Measurements from ENCODE around the gene UBE2J1. TPM values are rescaled to one million over a fixed set of nuclear protein-coding genes. Genes with fewer than 3 reads are reported as not detected.

Gene UBE2J1
- total and polyA plus RNA-seq, 9 of the 15 experiments (the other 6 are each of a cell fraction or from before 2014, with no cell fraction given): 11.6 to 32.6 (median 22.0) TPM

DNA sequence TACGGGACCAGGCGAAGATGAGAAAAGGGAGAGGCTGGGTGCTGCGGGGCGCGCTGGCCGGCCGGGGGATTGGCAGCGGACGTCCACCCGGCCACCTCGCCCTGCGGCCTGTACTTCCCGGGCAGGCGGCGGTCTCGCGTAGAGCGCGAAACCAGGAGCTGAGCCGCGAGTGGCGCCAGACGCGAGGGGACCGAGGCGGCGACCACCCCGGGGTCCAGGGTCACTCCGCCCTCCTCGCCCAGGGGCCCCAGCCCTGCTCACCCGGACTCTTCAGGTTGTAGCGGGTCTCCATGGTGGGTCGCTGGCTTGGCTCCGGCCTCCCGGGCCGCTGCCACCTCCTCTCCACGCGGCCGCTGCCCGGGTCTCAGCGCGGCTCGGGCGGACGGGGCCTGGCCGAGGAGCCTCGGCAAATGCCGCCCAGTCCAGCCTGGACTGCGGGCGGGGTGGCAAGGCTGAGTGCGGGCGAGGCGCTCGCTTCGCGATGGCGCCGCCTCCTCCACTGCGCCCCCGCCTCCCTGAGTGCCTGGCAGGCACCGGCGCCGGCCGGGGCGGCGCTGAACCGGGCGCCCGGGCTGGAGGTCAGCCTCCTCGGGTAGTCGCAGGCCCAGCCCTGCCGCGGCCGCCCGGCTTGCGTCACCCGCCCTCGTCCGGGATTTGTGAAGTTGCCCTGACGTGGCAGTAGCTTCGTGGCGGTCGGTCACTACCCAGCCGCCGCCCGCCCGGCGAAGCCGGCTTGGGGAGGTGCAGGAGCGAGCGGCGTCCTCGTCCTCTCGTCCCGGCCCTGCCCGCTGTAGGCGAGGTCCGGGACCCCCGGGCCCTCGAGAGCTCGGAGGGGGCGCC is at the start of gene UBE2J1 (continued):
- TF ChIP-seq NCOR1 (IDR thresholded peaks at IDR 0.05) (no peak), ZNF561 (CRISPR knock-in tag; conservative IDR thresholded peaks at IDR 0.05) (no peak), ZC3H8 (IDR thresholded peaks at IDR 0.05) (no peak), STAG1 (CRISPR knock-in tag; IDR thresholded peaks at IDR 0.05; ENCODE audit: borderline replicate concordance) (peak; percentile 39), ZNF707 (CRISPR knock-in tag; conservative IDR thresholded peaks at IDR 0.05) (no peak), DACH1 (IDR thresholded peaks at IDR 0.05; ENCODE audit: partially characterized antibody) (no peak), SIRT6 (IDR thresholded peaks at IDR 0.05; ENCODE audit: low read depth, low read length) (no peak), FOXP1 (CRISPR knock-in tag; IDR thresholded peaks at IDR 0.05) (peak; percentile 45; the same call in 1 of the 2 replicates), NCOA6 (IDR thresholded peaks at IDR 0.05) (no peak), SRSF1 (IDR thresholded peaks at IDR 0.05; ENCODE audit: low read depth, low read length) (no peak)
- TF ChIP-seq, protein P1, sequence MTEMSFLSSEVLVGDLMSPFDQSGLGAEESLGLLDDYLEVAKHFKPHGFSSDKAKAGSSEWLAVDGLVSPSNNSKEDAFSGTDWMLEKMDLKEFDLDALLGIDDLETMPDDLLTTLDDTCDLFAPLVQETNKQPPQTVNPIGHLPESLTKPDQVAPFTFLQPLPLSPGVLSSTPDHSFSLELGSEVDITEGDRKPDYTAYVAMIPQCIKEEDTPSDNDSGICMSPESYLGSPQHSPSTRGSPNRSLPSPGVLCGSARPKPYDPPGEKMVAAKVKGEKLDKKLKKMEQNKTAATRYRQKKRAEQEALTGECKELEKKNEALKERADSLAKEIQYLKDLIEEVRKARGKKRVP (CRISPR knock-in tag; IDR thresholded peaks at IDR 0.05): peak; percentile 75; the same call in 1 of the 2 replicates
- TF ChIP-seq, protein P2, sequence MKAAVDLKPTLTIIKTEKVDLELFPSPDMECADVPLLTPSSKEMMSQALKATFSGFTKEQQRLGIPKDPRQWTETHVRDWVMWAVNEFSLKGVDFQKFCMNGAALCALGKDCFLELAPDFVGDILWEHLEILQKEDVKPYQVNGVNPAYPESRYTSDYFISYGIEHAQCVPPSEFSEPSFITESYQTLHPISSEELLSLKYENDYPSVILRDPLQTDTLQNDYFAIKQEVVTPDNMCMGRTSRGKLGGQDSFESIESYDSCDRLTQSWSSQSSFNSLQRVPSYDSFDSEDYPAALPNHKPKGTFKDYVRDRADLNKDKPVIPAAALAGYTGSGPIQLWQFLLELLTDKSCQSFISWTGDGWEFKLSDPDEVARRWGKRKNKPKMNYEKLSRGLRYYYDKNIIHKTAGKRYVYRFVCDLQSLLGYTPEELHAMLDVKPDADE (conservative IDR thresholded peaks at IDR 0.05; ENCODE audit: control insufficient read depth, low read depth, low read length): peak; percentile 56; the same call in 1 of the 2 replicates
- TF ChIP-seq, protein P3, sequence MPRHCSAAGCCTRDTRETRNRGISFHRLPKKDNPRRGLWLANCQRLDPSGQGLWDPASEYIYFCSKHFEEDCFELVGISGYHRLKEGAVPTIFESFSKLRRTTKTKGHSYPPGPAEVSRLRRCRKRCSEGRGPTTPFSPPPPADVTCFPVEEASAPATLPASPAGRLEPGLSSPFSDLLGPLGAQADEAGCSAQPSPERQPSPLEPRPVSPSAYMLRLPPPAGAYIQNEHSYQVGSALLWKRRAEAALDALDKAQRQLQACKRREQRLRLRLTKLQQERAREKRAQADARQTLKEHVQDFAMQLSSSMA (CRISPR knock-in tag; IDR thresholded peaks at IDR 0.05): no peak
- TF ChIP-seq, protein P4, sequence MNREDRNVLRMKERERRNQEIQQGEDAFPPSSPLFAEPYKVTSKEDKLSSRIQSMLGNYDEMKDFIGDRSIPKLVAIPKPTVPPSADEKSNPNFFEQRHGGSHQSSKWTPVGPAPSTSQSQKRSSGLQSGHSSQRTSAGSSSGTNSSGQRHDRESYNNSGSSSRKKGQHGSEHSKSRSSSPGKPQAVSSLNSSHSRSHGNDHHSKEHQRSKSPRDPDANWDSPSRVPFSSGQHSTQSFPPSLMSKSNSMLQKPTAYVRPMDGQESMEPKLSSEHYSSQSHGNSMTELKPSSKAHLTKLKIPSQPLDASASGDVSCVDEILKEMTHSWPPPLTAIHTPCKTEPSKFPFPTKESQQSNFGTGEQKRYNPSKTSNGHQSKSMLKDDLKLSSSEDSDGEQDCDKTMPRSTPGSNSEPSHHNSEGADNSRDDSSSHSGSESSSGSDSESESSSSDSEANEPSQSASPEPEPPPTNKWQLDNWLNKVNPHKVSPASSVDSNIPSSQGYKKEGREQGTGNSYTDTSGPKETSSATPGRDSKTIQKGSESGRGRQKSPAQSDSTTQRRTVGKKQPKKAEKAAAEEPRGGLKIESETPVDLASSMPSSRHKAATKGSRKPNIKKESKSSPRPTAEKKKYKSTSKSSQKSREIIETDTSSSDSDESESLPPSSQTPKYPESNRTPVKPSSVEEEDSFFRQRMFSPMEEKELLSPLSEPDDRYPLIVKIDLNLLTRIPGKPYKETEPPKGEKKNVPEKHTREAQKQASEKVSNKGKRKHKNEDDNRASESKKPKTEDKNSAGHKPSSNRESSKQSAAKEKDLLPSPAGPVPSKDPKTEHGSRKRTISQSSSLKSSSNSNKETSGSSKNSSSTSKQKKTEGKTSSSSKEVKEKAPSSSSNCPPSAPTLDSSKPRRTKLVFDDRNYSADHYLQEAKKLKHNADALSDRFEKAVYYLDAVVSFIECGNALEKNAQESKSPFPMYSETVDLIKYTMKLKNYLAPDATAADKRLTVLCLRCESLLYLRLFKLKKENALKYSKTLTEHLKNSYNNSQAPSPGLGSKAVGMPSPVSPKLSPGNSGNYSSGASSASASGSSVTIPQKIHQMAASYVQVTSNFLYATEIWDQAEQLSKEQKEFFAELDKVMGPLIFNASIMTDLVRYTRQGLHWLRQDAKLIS (CRISPR knock-in tag; IDR thresholded peaks at IDR 0.05): no peak
- TF ChIP-seq, protein P5, sequence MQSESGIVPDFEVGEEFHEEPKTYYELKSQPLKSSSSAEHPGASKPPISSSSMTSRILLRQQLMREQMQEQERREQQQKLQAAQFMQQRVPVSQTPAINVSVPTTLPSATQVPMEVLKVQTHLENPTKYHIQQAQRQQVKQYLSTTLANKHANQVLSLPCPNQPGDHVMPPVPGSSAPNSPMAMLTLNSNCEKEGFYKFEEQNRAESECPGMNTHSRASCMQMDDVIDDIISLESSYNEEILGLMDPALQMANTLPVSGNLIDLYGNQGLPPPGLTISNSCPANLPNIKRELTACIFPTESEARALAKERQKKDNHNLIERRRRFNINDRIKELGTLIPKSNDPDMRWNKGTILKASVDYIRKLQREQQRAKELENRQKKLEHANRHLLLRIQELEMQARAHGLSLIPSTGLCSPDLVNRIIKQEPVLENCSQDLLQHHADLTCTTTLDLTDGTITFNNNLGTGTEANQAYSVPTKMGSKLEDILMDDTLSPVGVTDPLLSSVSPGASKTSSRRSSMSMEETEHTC (IDR thresholded peaks at IDR 0.05): no peak
- TF ChIP-seq, protein P6, sequence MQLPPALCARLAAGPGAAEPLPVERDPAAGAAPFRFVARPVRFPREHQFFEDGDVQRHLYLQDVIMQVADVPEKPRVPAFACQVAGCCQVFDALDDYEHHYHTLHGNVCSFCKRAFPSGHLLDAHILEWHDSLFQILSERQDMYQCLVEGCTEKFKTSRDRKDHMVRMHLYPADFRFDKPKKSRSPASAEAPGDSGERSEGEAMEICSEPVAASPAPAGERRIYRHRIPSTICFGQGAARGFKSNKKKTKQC (CRISPR knock-in tag; IDR thresholded peaks at IDR 0.05): peak; percentile 81; the same call in 1 of the 2 replicates
